H9 (cell line): ENCODE results near the gene CLMP. TPM values are rescaled to one million over a fixed set of nuclear protein-coding genes. Genes with fewer than 3 reads are reported as not detected.

Source experiments
- DNase-seq: peaks from one replicate; pipeline ENCODE4 v3.0.0-alpha.2; 2017
- H2AFZ ChIP-seq: one replicate; pipeline ENCODE4 v1.6.1; 2013; ENCODE audit warnings: mild to moderate bottlenecking, low read length, control low read depth, moderate library complexity
- H2AK5ac ChIP-seq: 2 replicates; pipeline ENCODE4 v1.6.1; 2013; ENCODE audit warnings: low read length, control low read depth, mixed read lengths; ENCODE audit not compliant: insufficient read length
- H2BK120ac ChIP-seq: one replicate; pipeline ENCODE4 v1.6.1; 2013; ENCODE audit warnings: low read depth, mild to moderate bottlenecking, low read length, control low read depth, inconsistent platforms; ENCODE audit not compliant: poor library complexity, severe bottlenecking
- H2BK12ac ChIP-seq: 2 replicates; pipeline ENCODE4 v1.6.1; 2013; ENCODE audit warnings: low read length, control low read depth, mixed read lengths, low read depth; ENCODE audit not compliant: insufficient read length
- H2BK15ac ChIP-seq: 2 replicates; pipeline ENCODE4 v1.6.1; 2013; ENCODE audit warnings: low read depth, low read length, control low read depth
- H2BK20ac ChIP-seq: one replicate; pipeline ENCODE4 v1.6.1; 2013; ENCODE audit warnings: low read depth, mild to moderate bottlenecking, low read length, control low read depth, inconsistent platforms; ENCODE audit not compliant: poor library complexity, severe bottlenecking
- H2BK5ac ChIP-seq: 2 replicates; pipeline ENCODE4 v1.6.1; 2013; ENCODE audit warnings: low read length, control low read depth, mixed read lengths; ENCODE audit not compliant: insufficient read length
- H3K14ac ChIP-seq: 2 replicates; pipeline ENCODE4 v1.6.1; 2013; ENCODE audit warnings: low read length, control low read depth; ENCODE audit not compliant: insufficient read depth
- H3K18ac ChIP-seq: 2 replicates; pipeline ENCODE4 v1.6.1; 2013; ENCODE audit warnings: low read depth, mild to moderate bottlenecking, mixed read lengths, low read length, control low read depth; ENCODE audit not compliant: insufficient read length
- H3K23ac ChIP-seq: 2 replicates; pipeline ENCODE4 v1.6.1; 2013; ENCODE audit warnings: low read length, control low read depth, mixed read lengths, low read depth; ENCODE audit not compliant: insufficient read length
- H3K23me2 ChIP-seq: 2 replicates; pipeline ENCODE4 v1.6.1; 2013; ENCODE audit warnings: low read depth, mild to moderate bottlenecking, mixed read lengths, low read length, control low read depth; ENCODE audit not compliant: insufficient read length, poor library complexity, severe bottlenecking
- H3K27ac ChIP-seq: 2 replicates; pipeline ENCODE4 v1.5.1; 2013; ENCODE audit warnings: low read length, control low read depth, mixed read lengths, low read depth; ENCODE audit not compliant: insufficient read length
- H3K27me3 ChIP-seq: 2 replicates; pipeline ENCODE4 v1.6.1; 2013; ENCODE audit warnings: low read length, control low read depth, inconsistent platforms; ENCODE audit not compliant: insufficient read depth
- H3K4ac ChIP-seq: 2 replicates; pipeline ENCODE4 v1.6.1; 2013; ENCODE audit warnings: low read depth, mild to moderate bottlenecking, control low read depth, inconsistent platforms, low read length, moderate library complexity
- H3K4me1 ChIP-seq: 2 replicates; pipeline ENCODE4 v1.6.1; 2013; ENCODE audit warnings: low read length, control low read depth, inconsistent platforms; ENCODE audit not compliant: insufficient read depth
- H3K4me2 ChIP-seq: 2 replicates; pipeline ENCODE4 v1.6.1; 2013; ENCODE audit warnings: low read length, control low read depth, mixed read lengths; ENCODE audit not compliant: insufficient read length, insufficient read depth
- H3K56ac ChIP-seq: 2 replicates; pipeline ENCODE4 v1.6.1; 2013; ENCODE audit warnings: low read depth, mild to moderate bottlenecking, mixed read lengths, low read length, control low read depth; ENCODE audit not compliant: insufficient read length
- H3K79me1 ChIP-seq: 2 replicates; pipeline ENCODE4 v1.6.1; 2013; ENCODE audit warnings: low read depth, mild to moderate bottlenecking, moderate library complexity, low read length, control low read depth, inconsistent platforms; ENCODE audit not compliant: insufficient read depth, poor library complexity, severe bottlenecking
- H3K79me2 ChIP-seq: 2 replicates; pipeline ENCODE4 v1.6.1; 2013; ENCODE audit warnings: low read length, control low read depth, inconsistent platforms; ENCODE audit not compliant: insufficient read depth
- H3K9ac ChIP-seq: 2 replicates; pipeline ENCODE4 v1.6.1; 2013; ENCODE audit warnings: low read length, control low read depth, mixed read lengths; ENCODE audit not compliant: insufficient read length; ENCODE audit errors: extremely low read depth
- H3K9me3 ChIP-seq: one replicate; pipeline ENCODE4 v1.6.1; 2013; ENCODE audit warnings: low read depth, low read length, inconsistent platforms; ENCODE audit not compliant: control insufficient read depth
- H3T11ph ChIP-seq: one replicate; pipeline ENCODE4 v1.6.1; 2013; ENCODE audit warnings: mild to moderate bottlenecking, low read length, control low read depth, inconsistent platforms
- H4K20me1 ChIP-seq: one replicate; pipeline ENCODE4 v1.6.1; 2013; ENCODE audit not compliant: control insufficient read depth, insufficient read length, insufficient read depth
- H4K5ac ChIP-seq: 2 replicates; pipeline ENCODE4 v1.6.1; 2013; ENCODE audit warnings: low read depth, mild to moderate bottlenecking, mixed read lengths, low read length, control low read depth; ENCODE audit not compliant: insufficient read length
- H4K8ac ChIP-seq: replicated peaks from 2 replicates; pipeline ENCODE4 v1.6.1; 2013; ENCODE audit warnings: low read length, control low read depth, mixed read lengths, low read depth; ENCODE audit not compliant: insufficient read length
- H4K91ac ChIP-seq: 2 replicates; pipeline ENCODE4 v1.6.1; 2013; ENCODE audit warnings: low read depth, mild to moderate bottlenecking, moderate library complexity, mixed read lengths, low read length, control low read depth; ENCODE audit not compliant: insufficient read length
- H3K27ac Mint-ChIP-seq, 3 experiments: 2 replicates in 2 of 3; 3 replicates in 1 of 3; pipeline ENCODE4 v1.8.0; 2020 to 2021; ENCODE audit warnings: mixed read lengths in 3 of 3, mild to moderate bottlenecking in 1 of 3, moderate library complexity in 1 of 3
- H3K27me3 Mint-ChIP-seq: 2 replicates; pipeline ENCODE4 v1.8.0; 2021; ENCODE audit warnings: low read depth, mild to moderate bottlenecking, moderate library complexity, mixed read lengths
- H3K36me3 Mint-ChIP-seq, 3 experiments: 2 replicates in 2 of 3; 3 replicates in 1 of 3; pipeline ENCODE4 v1.8.0; 2020 to 2021; ENCODE audit warnings: low read depth in 3 of 3, mixed read lengths in 3 of 3; ENCODE audit not compliant: insufficient read depth in 1 of 3
- H3K4me1 Mint-ChIP-seq, 2 experiments: 2 replicates each; pipeline ENCODE4 v1.8.0; 2020; ENCODE audit warnings: mixed read lengths in 2 of 2
- H3K4me3 Mint-ChIP-seq, 2 experiments: 2 replicates in 1 of 2; 3 replicates in 1 of 2; pipeline ENCODE4 v1.8.0; 2020 to 2021; ENCODE audit warnings: mild to moderate bottlenecking in 2 of 2, mixed read lengths in 2 of 2, moderate library complexity in 1 of 2
- H3K9me3 Mint-ChIP-seq, 2 experiments: 2 replicates in 1 of 2; 3 replicates in 1 of 2; pipeline ENCODE4 v1.8.0; 2020; ENCODE audit warnings: mild to moderate bottlenecking in 2 of 2, mixed read lengths in 2 of 2, moderate library complexity in 1 of 2
- CTCF ChIP-seq: fragments of 200-600 bp; sonication (generic); conservative IDR thresholded peaks from 3 replicates; pipeline ENCODE4 v1.8.0; 2021; ENCODE audit warnings: antibody characterized with exemption, mild to moderate bottlenecking
- WGBS: extraction: QIAGEN DNeasy Blood & Tissue Kit; methylation state at CpG from one replicate; pipeline ENCODE4 v1.1.7; 2013; ENCODE audit warnings: missing lambda C conversion rate, low lambda C conversion rate, mixed read lengths; ENCODE audit not compliant: insufficient read length; ENCODE audit errors: extremely low coverage; 5-methylcytosine and 5-hydroxymethylcytosine counted together
- total RNA-seq: library from RNA; stranded (reverse); gene quantifications from 2 replicates; pipeline ENCODE4 v1.2.1, GENCODE V29; 2021

The CLMP gene
- total RNA-seq, 1 experiment from 2014 or later: 13.8 TPM

DNA sequence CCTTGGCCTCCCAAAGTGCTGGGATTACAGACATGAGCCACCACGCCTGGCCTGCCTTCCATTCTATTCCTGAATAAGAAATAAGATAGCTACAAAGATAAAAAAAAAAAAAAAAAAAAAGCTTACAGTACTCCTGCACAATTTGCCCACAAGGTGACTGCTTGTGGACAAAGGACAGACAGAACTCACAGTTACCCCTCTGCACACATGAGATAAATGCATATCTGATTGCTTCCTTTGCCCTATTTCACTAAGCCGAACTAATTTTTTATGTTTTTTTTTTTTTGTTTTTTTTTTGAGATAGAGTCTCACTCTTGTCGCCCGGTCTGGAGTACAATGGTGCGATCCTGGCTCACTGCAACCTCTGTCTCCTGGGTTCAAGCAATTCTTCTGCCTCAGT lies 109.6 kb downstream of the CLMP start:
- Histone ChIP-seq H3K14ac (no peak overlapping the region), H3K23ac (no peak overlapping the region), H2AK5ac (no peak overlapping the region), H2BK5ac (no peak overlapping the region), H2BK120ac (no peak overlapping the region), H3K4ac (no peak overlapping the region), H3K9ac (no peak overlapping the region), H4K5ac (no peak overlapping the region), H3K9me3 (no peaks in the 10 kb centered on the region), H3K18ac (no peak overlapping the region), H3K4me1 (no peaks in the 10 kb centered on the region), H3T11ph (no peak overlapping the region), H3K79me2 (no peaks in the 10 kb centered on the region), H4K91ac (no peak overlapping the region), H3K79me1 (no peaks in the 10 kb centered on the region), H3K23me2 (no peaks in the 10 kb centered on the region), H3K4me2 (no peak overlapping the region), H2AFZ (no peak overlapping the region), H2BK12ac (no peak overlapping the region), H3K27ac (no peak overlapping the region), H3K56ac (no peak overlapping the region), H3K27me3 (no peaks in the 10 kb centered on the region), H4K20me1 (no peaks in the 10 kb centered on the region), H4K8ac (no peak overlapping the region), H2BK20ac (no peak overlapping the region), H2BK15ac (no peak overlapping the region)
- no peaks in the 10 kb centered on the region for H3K9me3 Mint-ChIP-seq
- no peaks in the 10 kb centered on the region for H3K27me3 Mint-ChIP-seq
- TF ChIP-seq CTCF: no peak
- H3K36me3 Mint-ChIP-seq: peaks cover 7 to 12% (median 12%) of the 10 kb centered on the region in 3 experiments; a peak in 6 of 7 replicates
- H3K4me1 Mint-ChIP-seq: no peaks in the 10 kb centered on the region
- no peak overlapping the region for H3K4me3 Mint-ChIP-seq
- no CpG with 5 or more reads among the region's 5 CpGs for WGBS
- no peak for DNase-seq
- H3K27ac Mint-ChIP-seq: no peak overlapping the region
